ENCODE results near the gene CPB2.

Gene CPB2

DNA sequence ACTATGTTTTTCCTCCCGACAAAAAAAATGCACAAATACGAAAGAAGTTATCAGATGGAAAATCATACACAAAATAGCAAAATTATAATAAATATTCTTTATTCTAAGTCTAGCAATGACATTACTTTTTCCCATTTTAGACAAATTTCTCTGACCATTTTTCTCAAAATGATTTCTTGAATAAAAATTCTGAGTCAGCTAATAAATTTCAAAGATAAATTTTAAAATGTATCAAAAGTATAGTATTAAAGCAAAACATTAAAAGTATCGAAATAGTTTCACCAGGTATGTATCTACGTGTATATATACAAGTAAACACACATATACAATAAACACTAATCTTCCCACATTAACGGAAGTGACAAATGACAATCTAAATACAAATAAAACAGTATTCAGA, 61.2 kb downstream of the CPB2 start:
- DNase-seq: no peak

- DNase-seq: no peak
Observed at GRCh38 chr13:46041419-46041839, 63.4 kb downstream of the CPB2 start.

GRCh38 chr13:46040763-46041162, 64.1 kb downstream of the CPB2 start:
- no peak for DNase-seq

DNA sequence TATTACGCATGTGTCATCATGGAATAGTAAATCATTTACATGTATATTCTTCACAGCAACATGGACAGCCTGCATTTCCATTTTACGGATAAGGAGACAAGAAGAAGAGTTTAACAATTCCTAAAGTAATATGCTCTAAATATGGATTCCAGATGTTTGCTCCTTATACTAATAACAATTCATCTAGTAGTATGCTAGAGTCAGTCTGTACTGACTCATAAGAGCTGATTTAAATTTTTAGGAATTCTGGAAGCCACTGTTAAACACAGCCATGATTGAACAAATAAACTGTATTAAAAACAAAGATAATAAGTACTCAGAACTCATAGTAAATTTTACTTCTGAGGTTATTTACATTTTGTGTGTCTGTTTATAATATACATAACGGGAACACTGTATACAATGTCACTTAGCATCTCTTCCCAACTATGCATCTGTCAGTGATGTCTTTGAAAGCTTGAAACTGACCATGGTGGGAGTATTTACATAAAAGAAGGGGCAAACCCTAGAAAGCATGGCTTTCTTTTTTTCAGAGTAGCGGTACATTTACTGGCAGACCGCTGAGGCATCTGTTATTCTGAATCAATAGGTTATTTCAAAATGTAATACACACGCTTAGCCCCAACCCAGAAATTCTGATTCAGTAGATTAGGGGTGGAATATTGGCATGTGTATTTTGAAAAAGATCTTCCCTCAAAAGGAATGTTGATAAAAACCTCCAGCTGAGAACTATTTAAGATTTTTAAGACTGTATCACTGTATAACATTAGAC, 65.2 kb downstream of the CPB2 start:
- no peak for DNase-seq

GRCh38 chr13:46038296-46038695, 66.5 kb downstream of the CPB2 start:
- no peak for DNase-seq

- DNase-seq: no peak
Observed at GRCh38 chr13:46035066-46035465, 69.8 kb downstream of the CPB2 start.

DNA sequence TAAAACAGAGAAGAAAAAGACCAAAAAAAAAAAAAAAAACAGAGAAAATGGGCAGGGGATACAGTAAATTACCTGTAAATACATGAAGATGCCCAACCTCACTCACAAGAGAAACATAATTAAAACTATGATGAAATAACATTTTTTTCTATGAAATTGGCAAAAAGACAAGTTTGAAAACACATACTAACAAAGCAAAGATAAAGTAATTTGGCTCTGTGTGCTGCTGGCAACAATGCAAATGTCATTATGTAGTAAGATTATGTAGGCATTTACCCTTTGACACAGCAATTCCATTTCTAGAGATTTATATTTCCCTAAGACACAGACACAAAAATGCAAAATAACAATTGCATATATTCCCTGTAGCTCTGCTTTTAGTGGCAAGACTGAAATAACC, 72.5 kb downstream of the CPB2 start:
- no peak for DNase-seq

- no peak for DNase-seq
Observed at GRCh38 chr13:46031581-46032263, 73.1 kb downstream of the CPB2 start.

DNA sequence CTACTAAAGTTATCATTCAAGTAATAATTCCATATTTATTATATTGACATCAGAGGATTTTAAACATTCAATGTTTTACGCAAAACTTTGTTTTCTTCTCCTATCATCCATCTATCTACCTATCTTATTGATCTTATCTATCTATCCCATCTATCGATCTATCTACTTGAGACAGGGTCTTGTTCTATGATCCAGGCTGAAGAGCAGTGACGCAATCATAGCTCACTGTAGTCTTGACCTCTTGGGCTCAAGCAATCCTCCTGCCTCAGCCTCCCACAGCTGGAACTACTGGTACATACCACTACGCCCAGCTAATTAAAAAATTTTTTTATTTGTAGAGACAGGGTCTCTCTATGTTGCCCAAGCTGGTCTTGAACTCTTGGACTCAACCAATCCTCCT, 79.7 kb downstream of the CPB2 start:
- no peak for DNase-seq

- no peak for DNase-seq
Observed at GRCh38 chr13:46022481-46022880, 82.4 kb downstream of the CPB2 start.

DNA sequence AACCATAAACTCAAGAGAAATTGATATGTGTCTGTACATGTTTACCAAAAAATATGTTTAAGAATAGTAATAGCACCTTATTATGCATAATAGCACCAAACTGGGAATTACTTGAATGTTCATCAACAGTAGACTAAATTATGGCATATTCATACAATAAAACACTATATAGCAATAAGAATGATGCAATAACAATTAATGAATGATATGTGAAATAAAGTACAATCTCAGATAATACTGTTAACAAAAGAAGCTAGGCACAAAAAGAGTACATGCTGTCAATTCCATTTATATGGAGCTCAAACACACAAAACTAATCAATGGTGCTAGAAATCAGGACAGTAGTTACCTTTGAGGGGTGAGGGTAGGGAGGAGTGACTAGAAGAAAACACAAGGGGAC, 88.6 kb downstream of the CPB2 start:
- no peak for DNase-seq

DNA sequence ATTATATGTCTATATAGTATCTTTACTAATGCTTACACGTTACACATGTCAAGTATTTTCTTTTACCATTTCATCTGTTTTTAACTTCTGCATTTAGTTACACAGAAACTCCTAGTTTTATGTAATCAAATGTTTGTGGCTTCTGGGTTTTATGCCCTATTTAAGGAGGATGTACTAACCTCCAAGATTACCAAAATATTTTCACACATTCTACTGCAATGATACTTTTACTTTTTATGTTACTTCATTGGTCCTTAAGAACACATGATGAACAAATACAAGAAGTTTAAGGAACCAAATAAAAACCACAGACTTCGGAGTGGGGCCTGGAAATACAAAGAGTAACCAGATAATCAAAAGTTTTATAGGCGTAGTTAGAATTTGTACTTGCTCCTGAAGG, 89.5 kb downstream of the CPB2 start:
- no peak for DNase-seq

DNA sequence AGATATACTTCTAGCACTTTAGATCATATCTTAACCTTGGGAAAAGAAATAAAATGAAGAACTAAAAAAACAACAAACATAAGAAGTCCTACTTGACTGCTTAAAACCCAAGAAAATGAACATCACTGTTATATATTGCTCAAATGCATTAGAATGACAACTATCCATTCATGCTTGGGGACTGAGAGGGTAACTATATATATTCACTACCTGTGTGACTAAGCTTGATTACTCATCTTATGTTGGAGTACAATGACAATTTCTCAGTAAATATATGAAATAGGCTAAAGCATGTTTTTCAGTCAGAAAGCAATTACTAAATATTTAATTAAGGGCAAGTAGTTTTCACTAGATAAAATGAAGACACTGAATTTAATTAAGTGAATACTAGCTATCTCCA, 92.4 kb downstream of the CPB2 start:
- no peak for DNase-seq

DNA sequence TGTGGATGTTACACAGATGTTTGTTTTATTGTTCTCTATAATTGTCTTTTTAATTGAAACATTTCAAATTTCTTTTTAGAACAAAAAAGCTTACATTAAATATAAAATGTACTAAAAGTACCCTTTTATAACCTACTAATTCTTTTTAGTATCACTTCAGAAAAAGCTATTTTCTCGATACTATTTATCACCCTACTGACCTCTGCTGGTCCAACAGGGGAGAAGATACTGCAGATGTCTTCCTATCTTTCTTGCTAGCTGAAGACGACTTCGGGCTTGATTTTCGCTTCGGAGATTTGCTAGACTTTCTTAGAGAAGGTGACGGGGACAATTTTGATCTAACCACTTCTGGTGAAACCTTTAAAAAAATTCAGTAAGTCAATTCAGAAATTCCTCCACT, 94.7 kb downstream of the CPB2 start:
- DNase-seq: no peak

DNA sequence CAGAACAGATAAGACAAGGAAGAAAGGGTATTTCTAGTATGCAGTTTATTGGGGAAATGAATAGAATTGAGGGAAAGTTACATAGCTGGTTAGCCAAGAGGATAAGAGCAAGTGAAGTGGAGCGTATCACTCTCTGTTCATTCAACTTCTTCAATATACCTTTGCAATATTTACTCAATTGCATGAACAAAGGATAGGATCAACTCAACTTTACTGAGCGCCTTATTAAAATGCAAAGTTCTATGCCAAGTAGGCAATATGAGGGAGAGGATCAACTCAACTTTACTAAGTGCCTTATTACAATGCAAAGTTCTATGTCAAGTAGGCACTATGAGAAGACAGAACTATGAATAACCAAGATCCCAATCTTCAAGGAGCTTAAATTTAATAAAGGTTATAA, 96.2 kb downstream of the CPB2 start:
- no peak for DNase-seq

DNA sequence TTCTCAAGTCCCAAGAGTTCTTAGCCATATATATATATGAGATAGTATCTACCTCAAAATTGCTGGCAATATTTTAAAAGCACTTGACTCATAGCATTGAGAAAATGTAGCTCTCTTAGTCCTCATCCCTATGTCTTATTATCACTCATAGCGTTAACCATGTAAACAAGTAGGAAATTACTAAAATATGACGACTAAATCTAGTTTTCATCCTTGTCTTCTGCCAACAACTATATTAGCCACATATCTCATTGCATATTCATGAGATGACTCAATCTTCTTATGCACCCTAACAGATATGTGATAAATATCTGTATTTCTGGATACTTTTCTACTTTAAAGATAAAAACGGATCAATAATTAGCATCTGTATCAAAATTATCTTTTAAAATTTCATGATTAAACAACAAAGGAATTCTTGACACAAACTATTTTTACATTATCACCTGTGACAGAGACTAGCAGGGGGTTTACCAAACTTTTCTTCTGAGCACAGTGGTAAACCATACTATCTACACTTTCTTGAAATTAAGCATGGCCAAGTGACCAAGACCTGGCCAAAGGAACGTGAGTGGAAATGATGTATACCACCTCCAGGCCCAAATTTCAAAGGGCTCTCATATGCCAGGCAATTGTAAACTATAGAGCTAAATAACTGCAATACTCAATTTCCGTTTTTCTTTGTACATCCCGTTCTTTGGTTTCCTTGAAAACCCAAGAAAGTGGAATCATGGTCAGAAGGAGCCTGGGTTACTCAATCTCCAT, 98.0 kb downstream of the CPB2 start:
- no peak for DNase-seq

DNA sequence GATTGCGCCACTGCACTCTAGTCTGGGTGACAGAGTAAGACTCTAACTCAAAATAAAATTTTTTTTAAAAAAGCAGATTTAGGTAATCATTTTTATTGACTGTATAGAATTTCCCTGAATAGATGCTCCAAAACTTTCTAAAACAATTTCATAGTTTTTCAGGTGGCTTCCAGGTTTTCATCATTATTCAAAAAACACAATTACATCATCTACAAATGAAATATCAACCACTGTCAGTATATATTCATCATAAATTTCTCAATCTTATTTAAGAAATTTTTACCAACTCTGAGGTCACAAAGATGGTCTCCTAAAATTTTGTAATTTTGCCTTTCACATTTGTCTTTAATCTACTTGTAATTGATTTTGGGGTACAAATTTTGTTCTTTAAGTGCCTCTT, 100.3 kb downstream of the CPB2 start:
- no peak for DNase-seq
